ENCODE data around the gene DENND1A.

GRCh38 chr9:123868002-123868401, 61.9 kb downstream of the DENND1A start:
- TF ChIP-seq POLR2A (IDR thresholded peaks at IDR 0.05; ENCODE audit: low read depth) (no peak), CTCF (IDR thresholded peaks at IDR 0.05) (no peak), EP300 (IDR thresholded peaks at IDR 0.05) (no peak)
